HG02852 (cell line): ENCODE data around the gene PLCG2.
"Not testable (repeated sequence)": the region's sequence is repeated elsewhere in the genome, so short reads cannot be mapped to it uniquely, and the experiment has no call there.

Experiments
- ATAC-seq: cut with Tn5 transposase; IDR thresholded peaks from one replicate; pipeline ENCODE4 v1.9.1; 2021; ENCODE audit warnings: mild to moderate bottlenecking, moderate library complexity; ENCODE audit not compliant: unreplicated experiment

Gene PLCG2

DNA sequence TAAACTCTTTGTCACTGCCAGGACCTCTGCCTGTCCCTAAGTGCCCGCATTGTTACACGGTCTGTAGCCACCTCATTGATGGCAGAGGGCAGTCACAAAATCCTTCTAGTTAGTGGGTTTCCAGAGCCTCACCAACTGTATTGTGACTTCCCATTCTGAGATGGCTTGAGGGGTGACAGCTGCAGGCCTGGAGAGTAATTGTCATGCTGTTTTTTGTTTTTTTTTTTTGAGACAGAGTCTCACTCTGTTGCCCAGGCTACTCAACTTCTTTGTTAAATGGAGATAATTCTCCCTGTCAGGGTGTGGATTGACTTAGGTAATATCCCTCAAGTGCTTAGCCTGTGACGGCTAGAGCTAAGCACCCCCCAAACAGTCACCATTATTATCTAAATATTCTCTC lies 154.3 kb downstream of the PLCG2 start:
- ATAC-seq, result no peak

DNA sequence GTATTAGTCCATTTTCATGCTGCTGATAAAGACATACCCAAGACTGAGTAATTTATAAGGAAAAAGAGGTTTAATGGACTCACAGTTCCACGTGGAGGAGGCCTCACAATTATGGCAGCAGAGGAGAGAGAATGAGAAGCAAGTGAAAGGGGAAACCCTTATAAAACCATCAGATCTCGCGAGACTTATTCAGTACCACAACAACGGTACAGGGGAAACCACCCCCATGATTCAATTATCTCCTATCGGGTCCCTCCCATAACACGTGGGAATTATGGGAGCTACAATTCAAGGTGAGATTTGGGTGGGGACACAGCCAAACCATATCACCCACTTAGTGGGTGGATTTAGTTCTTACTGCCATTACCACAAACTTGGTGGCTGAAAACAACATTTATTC lies 155.6 kb downstream of the PLCG2 start:
- not testable (repeated sequence) for ATAC-seq

DNA sequence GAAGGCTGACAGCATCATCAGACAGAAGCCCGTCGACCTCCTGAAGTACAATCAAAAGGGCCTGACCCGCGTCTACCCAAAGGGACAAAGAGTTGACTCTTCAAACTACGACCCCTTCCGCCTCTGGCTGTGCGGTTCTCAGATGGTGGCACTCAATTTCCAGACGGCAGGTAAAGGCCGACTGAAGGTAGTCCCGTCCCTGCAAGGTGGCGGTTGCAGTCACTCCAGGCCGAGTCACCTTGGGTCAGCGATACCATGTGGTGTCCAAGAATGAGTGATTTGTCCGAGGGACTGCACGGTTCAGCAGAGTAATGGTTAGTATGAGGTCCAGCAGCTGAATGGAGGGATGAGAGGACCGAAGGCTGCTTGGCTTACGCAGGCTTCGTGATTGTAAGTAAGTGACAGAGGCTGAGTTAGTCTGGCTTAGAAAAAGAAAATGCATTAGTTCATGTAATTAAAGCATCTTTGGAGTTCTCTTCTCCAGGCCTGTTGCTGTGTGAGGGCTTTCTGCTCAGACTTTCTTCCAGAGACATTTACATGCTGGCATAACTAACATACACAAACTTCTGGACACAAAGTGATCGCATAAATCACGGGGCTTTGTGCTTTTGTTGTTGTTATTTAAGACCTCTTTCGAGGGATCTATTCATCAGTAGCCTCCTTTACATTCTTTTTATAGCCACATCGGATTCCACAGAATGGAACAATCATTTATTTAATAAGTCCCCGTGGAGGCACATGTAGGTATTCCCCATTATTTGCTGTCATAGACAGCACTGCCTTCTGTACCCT lies 157.3 kb downstream of the PLCG2 start:
- ATAC-seq, result no peak

DNA sequence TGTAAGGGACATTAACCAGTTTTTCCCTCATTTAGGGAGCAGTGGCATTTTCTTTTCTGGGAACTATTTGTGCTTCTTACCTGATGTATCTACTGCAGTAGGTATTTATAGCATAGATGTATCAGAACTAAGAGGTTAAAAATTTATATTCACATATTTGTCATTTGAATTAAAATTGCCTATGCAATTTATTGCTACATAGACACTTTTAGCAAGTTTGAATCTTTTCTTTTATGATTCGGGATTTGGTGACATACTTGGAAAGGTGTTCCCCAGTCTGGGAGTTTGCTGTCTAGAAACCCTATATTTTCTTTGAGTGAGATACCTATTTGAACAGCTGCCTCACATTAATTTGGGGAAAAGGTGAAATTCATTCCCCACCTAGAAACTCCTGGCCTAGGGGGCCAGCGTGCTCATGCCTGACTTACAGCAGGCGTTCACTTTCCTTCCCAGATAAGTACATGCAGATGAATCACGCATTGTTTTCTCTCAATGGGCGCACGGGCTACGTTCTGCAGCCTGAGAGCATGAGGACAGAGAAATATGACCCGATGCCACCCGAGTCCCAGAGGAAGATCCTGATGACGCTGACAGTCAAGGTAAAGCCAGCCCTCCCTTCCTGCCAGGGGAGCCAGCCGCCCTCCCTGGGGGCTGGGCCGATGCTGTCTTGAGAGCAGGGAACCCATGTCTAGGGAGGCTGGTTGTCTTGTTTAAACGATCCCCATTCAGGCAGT lies 158.4 kb downstream of the PLCG2 start:
- ATAC-seq, result no peak

DNA sequence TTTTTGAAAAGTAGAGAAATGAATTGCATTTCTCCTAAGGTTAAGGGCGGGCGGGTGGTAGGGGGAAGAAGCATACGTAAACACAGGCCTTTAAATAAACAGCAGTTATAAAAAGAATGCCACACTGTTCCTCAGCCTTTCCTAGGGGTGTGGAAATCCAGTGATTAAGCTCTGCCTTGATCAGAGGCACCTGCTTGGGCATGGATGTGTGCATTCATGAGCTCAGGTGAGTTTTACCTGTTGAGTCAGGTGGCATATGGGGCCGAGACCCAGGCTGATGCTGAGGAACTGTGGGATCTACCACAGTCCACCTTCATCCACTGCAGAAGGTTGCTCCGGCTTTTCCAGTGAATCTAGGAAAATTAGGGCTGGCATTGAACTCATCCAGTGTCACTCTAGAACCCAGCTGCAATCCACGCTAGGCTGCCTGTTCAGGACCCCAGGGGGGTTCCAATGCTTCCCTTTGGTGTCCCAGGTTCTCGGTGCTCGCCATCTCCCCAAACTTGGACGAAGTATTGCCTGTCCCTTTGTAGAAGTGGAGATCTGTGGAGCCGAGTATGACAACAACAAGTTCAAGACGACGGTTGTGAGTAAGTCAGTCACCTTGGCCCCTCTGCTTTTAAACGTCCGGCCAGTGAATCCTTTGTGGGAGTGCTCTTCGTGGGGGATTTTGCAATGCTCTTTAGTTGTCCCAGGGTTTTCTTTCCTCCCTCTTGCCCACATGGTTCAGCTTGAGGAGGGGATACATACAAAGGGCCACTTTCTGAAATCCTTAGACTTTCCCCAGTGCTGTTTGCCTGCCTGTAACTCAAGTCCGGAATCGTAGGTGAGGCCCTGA lies 159.5 kb downstream of the PLCG2 start:
- no peak for ATAC-seq

DNA sequence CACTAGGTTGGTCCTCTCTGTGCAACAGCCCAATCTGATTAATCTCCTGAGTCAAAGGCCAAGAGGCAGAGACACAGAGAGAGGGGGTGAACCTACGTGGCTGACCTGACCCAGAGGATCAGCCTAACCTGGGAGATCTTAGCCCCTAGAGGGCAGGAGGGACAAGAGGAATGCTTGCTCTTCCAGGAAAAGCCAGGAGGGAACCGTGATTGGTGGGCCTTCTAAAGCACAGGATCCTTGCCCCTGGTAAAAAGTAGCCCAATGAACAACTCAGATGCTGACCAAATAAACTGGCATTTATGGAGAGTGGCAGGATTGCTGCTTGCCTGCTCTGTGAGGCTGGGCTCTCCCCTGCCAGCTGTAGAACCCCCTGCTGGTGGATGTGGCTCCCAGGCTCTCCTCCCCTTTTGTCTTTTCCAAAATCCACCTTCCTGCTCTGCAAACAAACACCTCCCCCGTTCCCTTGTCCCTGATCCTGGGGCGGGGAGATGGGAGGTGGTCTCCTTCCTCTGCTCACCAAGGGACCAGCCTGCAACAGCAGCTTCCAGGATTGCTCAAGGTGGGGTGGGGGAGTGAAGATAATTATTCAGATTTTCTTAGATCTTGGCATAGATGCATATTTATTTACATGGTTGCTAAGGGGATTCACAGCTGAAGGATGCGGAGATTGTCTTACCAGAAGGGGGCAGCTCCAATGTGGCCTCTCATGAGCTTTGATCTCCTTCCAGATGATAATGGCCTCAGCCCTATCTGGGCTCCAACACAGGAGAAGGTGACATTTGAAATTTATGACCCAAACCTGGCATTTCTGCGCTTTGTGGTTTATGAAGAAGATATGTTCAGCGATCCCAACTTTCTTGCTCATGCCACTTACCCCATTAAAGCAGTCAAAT lies 160.3 kb downstream of the PLCG2 start:
- no peak for ATAC-seq

DNA sequence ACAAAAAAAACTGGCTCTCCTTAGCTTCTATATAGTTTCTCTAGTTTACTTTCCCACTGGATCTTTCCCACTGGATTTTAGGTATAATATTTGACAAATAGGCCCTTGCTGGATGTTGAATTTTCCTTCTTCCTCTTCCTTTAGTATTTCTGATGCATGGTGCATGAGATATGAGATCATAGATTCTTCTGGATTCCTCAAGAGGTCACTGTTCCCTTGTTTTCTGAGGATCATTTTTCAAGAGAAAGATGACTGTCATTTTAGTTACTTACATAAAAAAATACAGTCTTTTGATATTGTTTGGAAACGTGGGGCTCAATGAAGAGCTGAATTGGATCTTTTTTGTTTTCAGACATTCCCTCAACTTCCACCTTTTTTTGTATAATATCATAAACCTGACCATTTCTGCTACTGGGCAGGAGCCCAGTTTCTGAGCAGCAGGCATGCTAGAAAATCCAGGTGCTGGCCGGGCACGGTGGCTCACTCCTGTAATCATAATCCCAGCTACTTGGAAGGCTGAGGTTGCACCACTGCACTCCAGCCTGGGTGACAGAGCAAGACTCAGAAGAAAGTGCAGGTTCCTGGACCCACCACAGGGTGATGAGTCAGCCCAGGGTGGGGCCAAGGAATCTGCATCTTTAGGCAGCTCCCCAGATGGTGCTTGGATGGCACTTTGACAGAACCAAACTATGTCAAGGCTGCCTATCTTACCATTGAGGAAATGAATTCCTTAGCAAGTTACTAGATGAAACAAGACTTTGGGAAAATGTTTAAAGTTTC lies 161.9 kb downstream of the PLCG2 start:
- ATAC-seq, result no peak

DNA sequence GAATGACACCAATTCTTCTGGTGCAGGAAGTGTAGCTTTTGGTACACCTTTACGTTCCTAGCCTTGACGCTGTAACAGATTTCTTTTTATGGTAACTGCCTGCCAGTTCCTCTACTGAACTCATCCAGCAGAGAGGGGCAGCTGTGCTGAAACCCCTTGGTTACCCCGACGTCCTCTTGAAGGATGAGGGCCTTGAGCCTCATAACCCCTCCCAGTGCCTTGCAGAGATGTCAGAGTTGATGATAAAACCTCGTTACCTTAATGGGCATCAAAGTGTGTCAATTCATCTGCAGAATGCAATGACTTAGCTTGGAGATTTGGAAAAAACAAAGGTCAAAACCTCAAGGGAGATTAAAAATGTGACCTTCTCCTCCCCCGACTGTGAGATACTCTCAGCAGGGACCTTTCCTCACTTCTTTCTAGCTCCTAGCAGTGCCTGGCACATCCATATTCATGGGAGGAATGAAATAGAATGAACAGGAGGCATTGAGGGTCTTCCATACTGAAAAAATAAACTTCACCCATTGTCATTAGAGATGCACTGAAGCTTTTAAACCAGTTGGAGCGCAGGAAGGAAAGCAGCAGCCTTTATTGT lies 163.0 kb downstream of the PLCG2 start:
- ATAC-seq, result no peak

DNA sequence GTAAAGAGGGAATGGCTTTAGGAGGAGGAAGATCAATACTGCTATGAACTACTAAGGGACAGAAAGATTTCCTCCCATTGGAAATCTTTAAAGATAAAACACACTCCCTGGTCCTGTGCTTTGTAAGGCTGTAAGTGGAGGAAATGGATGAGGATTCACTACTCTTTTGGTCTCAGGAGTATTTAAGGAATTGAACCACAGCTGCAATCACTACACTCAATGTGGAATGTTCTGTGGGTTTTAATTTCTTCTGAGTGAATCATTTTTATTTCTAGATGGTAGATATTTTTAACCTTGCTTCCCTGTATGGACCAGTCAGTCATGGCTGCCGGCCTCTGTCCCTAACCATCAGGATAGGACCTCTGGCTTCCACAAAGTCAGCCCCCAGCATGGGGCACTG lies 166.6 kb downstream of the PLCG2 start:
- no peak for ATAC-seq

DNA sequence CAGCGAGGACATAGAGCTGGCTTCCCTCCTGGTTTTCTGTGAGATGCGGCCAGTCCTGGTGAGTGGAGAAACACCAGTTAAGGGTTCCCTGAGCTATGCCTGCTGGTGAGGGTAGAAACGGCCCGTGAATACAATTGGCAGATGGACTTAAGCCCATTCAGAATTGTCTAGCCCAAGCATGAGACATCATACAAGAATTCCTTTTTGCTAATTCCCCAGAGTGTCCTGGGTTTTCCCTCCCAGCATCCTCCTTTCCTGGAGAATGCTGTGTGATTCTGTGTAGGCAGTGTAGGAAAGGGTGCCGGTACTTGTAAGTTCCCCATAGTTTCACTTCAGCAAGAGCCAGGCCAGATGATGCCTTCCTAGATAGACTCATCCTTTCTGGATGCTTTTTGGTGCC lies 167.1 kb downstream of the PLCG2 start:
- ATAC-seq, result no peak

DNA sequence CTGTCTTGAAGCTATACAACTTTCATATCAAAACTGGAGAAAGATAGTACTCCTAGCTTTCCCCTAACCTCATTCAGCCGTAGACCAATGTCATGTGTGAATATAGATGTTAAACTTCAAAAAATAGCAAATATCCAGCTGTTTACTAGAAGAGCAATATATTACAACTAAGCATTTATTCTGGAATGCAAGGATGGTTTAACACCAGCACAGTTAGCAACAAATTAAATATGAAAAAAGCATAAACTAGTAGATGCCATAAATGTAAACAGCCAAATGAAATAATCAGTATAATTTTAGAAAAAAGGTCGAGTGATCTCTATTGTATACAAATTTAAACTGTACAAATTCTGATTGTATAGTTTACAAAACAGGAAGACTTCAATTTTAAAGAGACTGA lies 172.5 kb downstream of the PLCG2 start:
- no peak for ATAC-seq

DNA sequence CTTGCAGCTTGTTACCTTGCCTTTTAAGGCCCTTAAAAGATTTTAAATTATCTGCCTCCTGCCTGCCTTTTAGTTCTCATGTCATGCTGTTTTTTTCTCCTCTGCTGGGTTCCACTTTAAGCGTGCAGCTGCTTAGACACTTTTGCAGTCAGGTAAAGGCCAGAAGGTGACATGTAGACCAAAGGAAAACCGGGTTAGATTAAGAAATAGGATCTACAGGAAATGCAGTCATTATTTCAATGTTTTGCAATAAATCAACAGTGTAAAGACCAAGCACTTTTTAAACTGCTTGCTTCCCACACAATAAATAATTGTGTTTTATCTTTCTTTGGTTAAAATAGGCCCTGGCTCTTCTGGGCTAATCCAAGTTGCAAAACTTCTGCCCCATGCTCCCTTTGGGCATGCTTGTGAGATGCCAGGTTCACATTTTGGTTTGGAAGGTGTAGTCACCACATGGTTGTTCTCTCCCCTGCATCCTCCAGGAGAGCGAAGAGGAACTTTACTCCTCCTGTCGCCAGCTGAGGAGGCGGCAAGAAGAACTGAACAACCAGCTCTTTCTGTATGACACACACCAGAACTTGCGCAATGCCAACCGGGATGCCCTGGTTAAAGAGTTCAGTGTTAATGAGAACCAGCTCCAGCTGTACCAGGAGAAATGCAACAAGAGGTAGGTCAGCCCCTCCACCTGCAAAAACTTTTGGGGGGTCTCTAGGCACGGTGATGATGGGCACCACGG lies 177.3 kb downstream of the PLCG2 start:
- no peak for ATAC-seq

DNA sequence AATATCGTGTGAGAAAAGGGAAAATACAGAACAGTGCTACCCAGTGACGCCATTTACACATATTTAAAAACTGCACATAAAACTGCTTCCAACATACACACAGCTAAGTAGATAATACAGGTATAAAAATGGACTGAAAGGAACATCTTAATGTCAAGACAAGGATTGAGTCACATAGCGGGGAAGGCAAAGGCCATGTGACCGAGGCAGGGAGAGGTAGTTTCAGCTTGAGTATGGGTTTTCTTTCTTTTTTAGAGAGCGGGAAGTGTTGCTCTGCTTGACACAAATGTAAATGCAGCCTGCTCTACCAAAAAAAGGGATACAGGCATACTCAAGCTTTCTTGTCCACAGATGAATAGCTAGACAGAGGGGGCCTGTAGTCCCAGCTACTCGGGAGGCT lies 185.7 kb downstream of the PLCG2 start:
- no peak for ATAC-seq

DNA sequence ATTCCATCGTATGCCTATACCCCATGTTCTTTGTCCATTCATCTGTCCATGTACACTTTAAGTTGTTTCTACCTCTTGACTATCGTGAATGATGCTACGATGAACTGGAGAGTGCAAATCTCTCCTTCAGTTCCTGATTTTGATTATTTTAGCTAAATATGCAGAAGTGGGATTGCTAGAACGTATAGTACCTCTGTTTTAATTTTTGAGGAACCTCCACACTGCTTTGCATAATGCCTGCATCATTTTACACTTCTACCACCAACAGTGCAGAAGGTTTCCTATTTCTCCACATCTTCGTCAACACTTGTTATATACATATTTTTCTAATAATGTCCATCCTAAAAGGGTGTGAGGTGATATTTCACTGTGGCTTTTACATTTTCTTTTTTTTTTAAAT lies 188.3 kb downstream of the PLCG2 start:
- no peak for ATAC-seq

DNA sequence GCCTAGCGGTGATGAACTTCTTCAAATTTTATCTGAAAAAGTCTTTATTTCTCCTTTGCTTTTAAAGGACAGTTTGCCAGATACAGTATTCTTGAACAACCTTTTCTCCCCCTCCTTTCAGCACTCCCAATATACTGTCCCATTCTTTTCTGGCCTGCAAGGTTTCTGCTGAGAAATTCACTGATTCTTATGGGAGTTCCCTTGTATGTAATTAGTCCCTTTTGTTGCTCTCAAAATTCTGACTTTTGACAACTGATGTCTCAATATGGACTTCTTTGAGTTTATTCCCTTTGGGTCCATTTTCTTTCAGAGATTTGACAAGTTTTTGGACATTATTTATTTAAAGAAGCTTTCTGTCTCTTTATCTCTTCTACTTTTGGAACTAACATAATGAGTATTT lies 192.8 kb downstream of the PLCG2 start:
- no peak for ATAC-seq

DNA sequence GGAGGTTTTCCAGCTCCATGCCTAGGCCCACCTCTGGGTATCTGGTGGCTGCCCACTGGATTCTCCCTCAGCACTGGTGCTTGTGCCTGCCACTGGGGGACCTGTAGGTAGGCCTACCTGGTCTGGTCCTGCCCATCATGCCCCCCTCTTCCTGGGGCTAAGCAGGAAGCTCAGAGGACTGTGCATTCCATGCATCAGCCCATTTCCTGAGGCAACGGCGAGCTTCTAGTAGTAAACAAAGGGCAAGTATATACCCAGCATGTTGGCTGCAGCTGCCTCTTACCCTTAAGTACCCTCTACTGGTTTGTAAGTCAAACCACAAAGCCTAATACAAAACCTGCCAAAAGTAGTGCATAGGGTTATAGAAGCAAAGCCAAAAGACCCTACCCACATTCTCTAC lies 194.6 kb downstream of the PLCG2 start:
- ATAC-seq, result no peak

DNA sequence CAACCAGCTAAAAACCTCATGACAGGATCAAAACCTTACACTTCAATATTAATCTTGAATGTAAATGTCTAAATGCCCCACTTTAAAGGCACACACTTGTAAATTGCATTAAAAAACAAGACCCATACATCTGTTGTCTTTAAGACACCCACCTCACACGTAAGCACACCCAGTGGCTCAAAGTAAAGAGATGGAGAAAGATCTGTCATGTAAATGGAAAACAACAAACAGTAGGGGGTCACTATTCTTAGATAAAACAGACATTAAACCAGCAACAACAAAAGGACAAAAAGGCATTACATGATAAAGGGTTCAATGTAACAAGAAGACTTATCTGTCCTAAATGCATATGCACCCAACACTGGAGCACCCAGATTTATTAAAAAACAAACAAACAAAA lies 196.5 kb downstream of the PLCG2 start:
- no peak for ATAC-seq

DNA sequence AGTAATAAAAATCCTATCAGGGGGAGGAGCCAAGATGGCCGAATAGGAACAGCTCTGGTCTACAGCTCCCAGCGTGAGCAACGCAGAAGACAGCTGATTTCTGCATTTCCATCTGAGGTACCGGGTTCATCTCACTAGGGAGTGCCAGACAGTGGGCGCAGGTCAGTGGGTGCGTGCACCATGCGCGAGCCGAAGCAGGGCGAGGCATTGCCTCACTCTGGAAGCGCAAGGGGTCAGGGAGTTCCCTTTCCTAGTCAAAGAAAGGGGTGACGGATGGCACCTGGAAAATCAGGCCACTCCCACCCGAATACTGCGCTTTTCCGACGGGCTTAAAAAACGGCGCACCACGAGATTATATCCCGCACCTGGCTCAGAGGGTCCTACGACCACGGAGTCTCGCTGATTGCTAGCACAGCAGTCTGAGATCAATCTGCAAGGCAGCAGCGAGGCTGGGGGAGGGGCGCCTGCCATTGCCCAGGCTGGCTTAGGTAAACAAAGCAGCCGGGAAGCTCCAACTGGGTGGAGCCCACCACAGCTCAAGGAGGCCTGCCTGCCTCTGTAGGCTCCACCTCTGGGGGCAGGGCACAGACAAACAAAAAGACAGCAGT lies 198.3 kb downstream of the PLCG2 start:
- not testable (repeated sequence) for ATAC-seq
